Suppressor macrophage treated with lipopolysaccharide for 1 hour (primary cell): ENCODE measurements around the gene CAT.

Experiments used
- DNase-seq, 3 donors: peaks; one replicate each; pipeline ENCODE4 v3.0.0-alpha.2; 2020 to 2022

CAT gene

DNA sequence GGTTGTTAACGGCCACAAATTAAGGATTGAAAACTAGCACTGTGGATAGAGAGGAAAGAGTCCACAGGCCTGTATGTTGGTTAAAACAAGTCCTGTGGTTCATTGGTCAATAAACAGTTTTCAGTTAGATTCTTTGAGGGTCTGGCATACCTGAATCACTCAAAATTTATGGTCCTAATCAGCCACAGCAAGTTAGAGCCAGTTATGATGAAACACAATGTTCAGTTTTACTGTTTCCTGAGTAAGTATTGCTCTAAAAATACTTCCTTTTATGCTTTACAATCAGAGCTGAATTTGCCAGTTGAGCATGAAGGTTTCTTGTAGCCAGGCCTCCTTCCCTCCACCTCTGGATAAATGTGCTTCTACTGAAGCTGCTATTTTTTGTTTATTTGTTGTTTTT, 12.9 kb upstream of the CAT start:
- peak; percentile 15 to 49 (median 39) for DNase-seq

GRCh38 chr11:34426766-34427185, 12.0 kb upstream of the CAT start:
- DNase-seq: no peak

GRCh38 chr11:34427186-34427805, 11.4 kb upstream of the CAT start:
- DNase-seq: peak; percentile 49 to 78 (median 52)

DNA sequence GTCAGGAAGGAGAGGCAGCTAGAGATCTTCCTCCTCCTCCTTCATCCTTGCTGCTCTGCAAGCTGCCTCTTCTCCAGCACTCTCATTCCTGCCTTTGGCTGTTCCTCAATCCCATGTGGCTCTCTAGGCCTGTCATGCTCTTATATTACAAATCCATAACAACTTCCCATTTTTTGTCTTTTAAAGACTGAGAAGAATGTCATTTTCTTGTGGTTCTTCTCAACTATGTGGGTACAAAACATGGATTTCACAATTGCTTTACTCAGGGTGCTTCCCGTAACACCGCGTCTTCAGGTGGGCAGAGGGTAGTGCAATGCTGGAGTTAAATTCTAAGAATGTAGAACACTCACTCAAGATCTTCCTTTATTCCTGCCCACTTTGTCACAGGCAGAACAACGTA, 6.8 kb upstream of the CAT start:
- peak; percentile 67 to 87 (median 81) for DNase-seq

- peak; percentile 62 to 74 (median 65) for DNase-seq
Measured at GRCh38 chr11:34432822-34433221, 5.9 kb upstream of the CAT start.

DNA sequence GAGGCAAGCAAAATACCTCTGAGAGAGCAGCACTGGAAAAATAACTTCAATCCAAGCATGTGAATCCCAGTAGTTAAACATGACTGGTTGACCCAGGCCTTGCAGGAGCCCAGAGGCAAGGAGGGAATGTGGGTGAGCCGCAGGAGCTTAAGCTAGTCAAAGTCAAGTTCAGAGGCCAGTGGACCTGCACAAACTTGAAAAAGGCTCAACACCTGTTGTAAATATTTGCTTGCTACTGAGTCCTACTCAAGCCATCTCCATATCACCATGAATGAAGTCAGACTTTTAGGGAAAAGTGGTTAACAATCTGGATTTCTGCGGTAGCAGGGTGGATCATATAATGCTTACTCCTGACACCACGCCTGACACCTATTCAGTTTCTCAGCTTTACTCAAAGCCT, 4.8 kb upstream of the CAT start:
- no peak for DNase-seq

GRCh38 chr11:34437224-34438125, 1.3 kb upstream of the CAT start:
- DNase-seq: no peak

GRCh38 chr11:34439610-34440198, 970 bp downstream of the CAT start:
- DNase-seq: no peak

GRCh38 chr11:34441814-34442213, 3.1 kb downstream of the CAT start:
- no peak for DNase-seq

DNA sequence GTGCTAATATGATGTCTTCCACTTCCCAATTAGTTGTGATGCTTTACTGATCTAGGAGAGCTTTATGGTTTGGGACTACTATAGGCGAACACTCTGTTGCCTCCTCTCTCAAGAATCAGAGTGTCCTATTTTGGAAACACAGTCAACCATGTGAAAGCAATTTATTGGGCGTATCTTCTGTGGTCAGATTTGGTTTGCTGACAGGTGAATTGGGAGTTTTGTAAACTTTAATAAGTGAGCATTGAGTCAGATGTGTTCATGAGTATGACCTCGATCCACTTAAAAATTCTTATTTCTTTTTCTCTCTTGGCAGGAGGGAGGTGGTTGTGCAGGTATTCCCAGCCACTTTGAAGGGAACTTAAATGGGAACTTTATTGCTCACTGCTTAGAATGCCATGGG, 4.4 kb downstream of the CAT start:
- DNase-seq: no peak

GRCh38 chr11:34444428-34444827, 5.7 kb downstream of the CAT start:
- DNase-seq: no peak

- DNase-seq: peak; percentile 29 to 52 (median 36)
Measured at GRCh38 chr11:34445956-34446355, 7.2 kb downstream of the CAT start.

- no peak for DNase-seq
Measured at GRCh38 chr11:34446386-34446785, 7.7 kb downstream of the CAT start.

DNA sequence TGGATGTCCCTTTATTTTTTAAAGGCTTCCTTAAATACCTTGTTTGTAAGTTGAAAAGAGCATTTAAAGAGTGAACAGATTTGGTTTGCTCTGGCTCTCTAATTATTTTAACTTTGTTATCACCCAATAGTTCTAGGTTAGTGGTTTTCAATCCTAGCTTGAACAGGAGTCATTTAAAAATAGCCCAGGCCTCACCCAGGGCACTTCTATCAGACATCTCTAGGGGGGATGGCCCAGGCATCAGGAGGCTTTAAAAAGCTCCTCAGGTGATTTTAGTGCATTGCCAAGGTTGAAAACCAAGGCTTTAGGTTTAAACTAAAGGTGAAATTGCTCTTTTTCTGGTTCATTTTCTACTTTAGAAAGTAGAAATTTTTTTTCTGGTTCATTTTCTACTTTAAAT, 8.3 kb downstream of the CAT start:
- no peak for DNase-seq

GRCh38 chr11:34448223-34448994, 9.7 kb downstream of the CAT start:
- no peak for DNase-seq

- DNase-seq: no peak
Measured at GRCh38 chr11:34449013-34449412, 10.3 kb downstream of the CAT start.

DNA sequence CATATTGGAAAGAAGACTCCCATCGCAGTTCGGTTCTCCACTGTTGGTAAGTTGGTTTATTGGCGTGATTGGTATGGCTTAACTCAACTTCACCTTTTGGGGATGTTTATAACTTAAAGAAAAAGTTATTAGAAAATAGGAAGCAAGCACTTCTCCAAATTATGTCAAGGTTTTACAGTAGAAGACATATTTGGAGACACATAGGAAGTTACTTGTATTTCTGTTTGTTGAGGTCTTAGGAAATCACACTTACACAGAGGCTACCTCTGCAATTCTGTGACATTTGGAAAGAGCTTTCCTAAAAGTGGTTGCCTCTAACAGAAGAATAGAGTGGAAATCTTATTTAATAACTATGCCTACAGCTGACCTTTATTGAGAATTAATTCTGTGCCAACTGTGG, 12.3 kb downstream of the CAT start:
- DNase-seq: peak in 2 of 3 donors; percentile 44 to 49

DNA sequence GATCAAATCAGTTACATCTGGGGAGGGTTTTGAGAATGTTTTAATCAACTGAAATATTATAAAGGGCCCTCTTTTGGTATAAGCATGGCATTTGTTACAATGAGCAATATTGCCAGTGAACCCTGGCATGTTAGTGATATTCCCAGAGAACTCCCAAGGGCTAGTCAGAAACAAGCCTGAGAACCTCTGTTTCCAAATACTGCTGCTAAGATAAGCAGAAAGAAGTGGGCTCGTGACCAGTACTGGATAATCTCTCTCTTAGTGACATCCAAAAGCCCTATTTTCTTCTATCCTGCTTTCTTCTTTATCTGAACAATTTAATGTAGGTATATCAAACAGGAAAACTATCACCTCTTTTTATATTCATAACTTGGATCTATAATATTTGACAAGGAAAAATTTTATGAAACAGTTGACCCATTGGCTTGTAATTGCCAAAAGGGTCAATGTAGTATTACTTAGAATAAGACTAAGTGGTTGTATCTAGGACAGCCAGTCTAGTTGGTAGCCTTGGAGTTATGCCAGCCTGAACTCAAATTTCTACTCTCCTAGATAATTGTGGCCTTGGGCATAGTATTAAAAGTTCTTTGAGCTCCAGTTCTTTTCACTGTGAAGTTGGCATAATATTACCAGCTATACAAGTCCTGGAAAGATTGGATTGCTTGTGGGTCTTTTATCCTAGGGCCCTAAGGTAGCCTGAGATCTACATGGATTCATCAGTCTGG, 15.7 kb downstream of the CAT start:
- no peak for DNase-seq

GRCh38 chr11:34457607-34458006, 18.9 kb downstream of the CAT start:
- DNase-seq: no peak

DNA sequence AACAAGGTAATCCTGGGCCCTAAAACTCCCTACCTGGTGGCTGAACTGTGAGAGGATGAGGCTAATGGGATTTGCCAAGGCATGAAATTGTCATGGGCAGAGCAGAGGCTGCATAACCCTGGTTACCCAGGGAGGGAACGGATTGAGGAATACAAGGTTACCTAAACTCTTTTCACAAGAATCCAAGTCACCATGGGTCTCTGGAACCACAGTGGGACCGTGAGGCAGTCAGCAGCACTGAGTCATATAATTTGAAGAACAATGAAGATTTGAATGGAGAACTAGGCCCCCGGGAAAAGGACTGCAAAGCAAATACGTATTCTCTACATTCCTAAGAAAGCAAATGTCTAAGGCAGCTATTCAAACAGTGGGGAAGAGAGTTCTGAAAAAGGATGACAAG, 19.8 kb downstream of the CAT start:
- no peak for DNase-seq

- DNase-seq: no peak
Measured at GRCh38 chr11:34459507-34460162, 20.9 kb downstream of the CAT start.

DNA sequence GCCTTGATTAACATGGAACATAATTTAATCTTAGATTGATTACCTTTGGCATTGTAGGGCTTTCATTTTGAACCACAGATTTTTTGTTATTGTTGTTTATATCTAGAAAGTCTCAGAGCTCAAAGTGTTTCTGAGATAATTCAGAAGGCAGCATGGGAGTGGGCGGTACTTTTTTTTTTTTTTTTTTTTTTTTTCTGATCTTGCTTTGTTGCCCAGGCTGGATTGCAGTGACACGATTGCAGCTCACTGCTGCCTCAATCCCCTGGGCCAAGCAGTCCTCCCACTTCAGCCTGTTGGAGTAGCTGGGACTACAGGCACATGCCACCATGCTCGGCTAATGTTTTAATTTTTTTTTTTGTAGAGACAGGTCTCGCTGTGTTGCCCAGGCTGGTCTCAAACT, 21.5 kb downstream of the CAT start:
- no peak for DNase-seq
